Suprapubic skin (tissue), 4 donors: ENCODE results near the gene IKZF5. TPM values are rescaled to one million over a fixed set of nuclear protein-coding genes. Genes with fewer than 3 reads are reported as not detected.

Source experiments
- DNase-seq, 2 donors: peaks; one replicate each; pipeline ENCODE4 v3.0.0-alpha.2; 2019; ENCODE audit warnings: low spot score in 2 of 2
- H3K27ac ChIP-seq: fragments of 200-600 bp; sonication (generic); one replicate; pipeline ENCODE4 v1.5.1; 2019
- H3K27me3 ChIP-seq: fragments of 200-600 bp; sonication (generic); one replicate; pipeline ENCODE4 v1.5.1; 2019
- H3K36me3 ChIP-seq: fragments of 200-600 bp; sonication (generic); one replicate; pipeline ENCODE4 v1.5.1; 2019
- H3K4me1 ChIP-seq: fragments of 200-600 bp; sonication (generic); one replicate; pipeline ENCODE4 v1.5.1; 2019
- H3K4me3 ChIP-seq: fragments of 200-600 bp; sonication (generic); one replicate; pipeline ENCODE4 v1.5.1; 2019; ENCODE audit warnings: mild to moderate bottlenecking
- H3K9me3 ChIP-seq: fragments of 200-600 bp; sonication (generic); one replicate; pipeline ENCODE4 v1.5.1; 2019
- EP300 ChIP-seq: sonication (generic); formaldehyde crosslinking; IDR thresholded peaks from one replicate; pipeline ENCODE4 v1.6.1; 2017; ENCODE audit warnings: antibody characterized with exemption
- POLR2A ChIP-seq, 2 donors: fragments of 450-650 bp; IDR thresholded peaks; one replicate each; pipeline ENCODE4 v1.6.1; 2017; ENCODE audit warnings: antibody characterized with exemption in 2 of 2, mild to moderate bottlenecking in 2 of 2, moderate library complexity in 2 of 2
- POLR2AphosphoS5 ChIP-seq, 3 donors: sonication (generic); formaldehyde crosslinking; IDR thresholded peaks; one replicate each; pipeline ENCODE4 v1.6.1; 2017; ENCODE audit warnings: antibody characterized with exemption in 3 of 3
- WGBS: methylation state at CpG from one replicate; pipeline ENCODE4 v1.1.5; 2018; 5-methylcytosine and 5-hydroxymethylcytosine counted together
- total RNA-seq, 4 donors: library from RNA; depleted of rRNA; stranded (reverse); fragments of >200 nt; gene quantifications; one replicate each; pipeline ENCODE4 v1.1.0, GENCODE V29; 2016
- TF ChIP-seq, protein P1 (sequence below), 2 donors: fragments of 200-600 bp in 1 of 2; fragments of 450-650 bp in 1 of 2; sonication (generic) in 1 of 2; IDR thresholded peaks; one replicate each; pipeline ENCODE4 v1.5.1; 2016 to 2019; ENCODE audit warnings: antibody characterized with exemption in 2 of 2, mild to moderate bottlenecking in 1 of 2, moderate library complexity in 1 of 2

The IKZF5 gene
- total RNA-seq, 4 donors from 2014 or later = 9.5 to 25.2 (median 12.9) TPM

DNA sequence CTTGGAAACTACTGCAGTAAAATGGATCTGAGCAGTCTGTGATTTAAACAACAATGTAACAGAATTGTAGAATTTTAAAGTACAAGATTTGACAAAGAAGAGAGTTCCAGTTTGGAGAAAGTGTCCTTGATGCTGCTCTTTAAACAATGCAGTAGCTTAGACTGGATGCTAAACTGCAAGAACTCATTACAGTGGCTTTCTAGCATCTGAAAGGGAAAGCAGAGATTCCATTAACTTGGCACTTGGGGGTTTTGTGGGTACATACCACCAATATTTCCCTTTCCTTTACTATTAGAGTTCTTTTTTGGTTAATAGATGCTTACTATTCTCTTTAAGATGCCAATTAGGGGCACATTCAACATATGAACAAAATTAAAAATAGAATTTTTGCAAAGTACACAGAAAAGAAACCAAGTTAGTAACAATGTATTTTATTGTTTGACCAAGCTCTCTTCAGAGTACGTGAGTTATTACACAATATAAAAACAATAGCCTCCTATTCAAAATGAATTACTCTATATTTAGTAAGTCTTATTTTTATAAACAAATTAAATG, 16.5 kb downstream of the IKZF5 start:
- WGBS = 77% methylated on average over 1 of the region's 1 CpG
- Histone ChIP-seq H3K4me1 (no peaks in the 10 kb centered on the region), H3K4me3 (no peak overlapping the region), H3K27ac (no peak overlapping the region), H3K36me3 (peaks cover 46% of the 10 kb centered on the region), H3K27me3 (no peaks in the 10 kb centered on the region), H3K9me3 (no peaks in the 10 kb centered on the region)
- DNase-seq = no peak
- no peak for TF ChIP-seq POLR2A (IDR thresholded peaks at IDR 0.05)

DNA sequence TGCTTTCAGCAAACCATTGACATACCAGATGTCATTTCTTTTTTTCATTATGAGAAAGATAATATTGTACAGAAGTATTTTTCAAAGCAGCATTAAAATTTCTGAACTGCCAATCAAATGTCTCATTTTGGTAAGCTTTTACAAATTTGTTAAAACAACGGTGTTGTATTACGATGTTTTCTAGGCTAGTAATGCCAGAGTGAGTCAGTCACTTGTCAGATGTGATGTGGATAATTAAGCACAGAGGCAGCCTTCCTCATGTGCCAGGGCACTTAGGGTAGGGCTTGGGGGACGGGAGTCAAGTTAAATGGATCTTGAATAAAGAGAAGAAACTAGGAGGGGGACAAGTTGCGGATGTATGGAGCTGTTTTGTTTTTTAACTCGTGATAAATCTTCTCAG, 18.3 kb downstream of the IKZF5 start:
- no peak overlapping the region for H3K4me3 ChIP-seq
- H3K36me3 ChIP-seq = peaks cover 31% of the 10 kb centered on the region
- no peak overlapping the region for H3K27ac ChIP-seq
- H3K4me1 ChIP-seq = no peaks in the 10 kb centered on the region
- WGBS = 62% methylated on average over 5 of the region's 5 CpGs
- no peaks in the 10 kb centered on the region for H3K9me3 ChIP-seq
- no peaks in the 10 kb centered on the region for H3K27me3 ChIP-seq
- no peak for DNase-seq
- TF ChIP-seq EP300 (no peak), POLR2A (IDR thresholded peaks at IDR 0.05) (no peak), POLR2AphosphoS5 (IDR thresholded peaks at IDR 0.05) (no peak)
- TF ChIP-seq, protein P1, sequence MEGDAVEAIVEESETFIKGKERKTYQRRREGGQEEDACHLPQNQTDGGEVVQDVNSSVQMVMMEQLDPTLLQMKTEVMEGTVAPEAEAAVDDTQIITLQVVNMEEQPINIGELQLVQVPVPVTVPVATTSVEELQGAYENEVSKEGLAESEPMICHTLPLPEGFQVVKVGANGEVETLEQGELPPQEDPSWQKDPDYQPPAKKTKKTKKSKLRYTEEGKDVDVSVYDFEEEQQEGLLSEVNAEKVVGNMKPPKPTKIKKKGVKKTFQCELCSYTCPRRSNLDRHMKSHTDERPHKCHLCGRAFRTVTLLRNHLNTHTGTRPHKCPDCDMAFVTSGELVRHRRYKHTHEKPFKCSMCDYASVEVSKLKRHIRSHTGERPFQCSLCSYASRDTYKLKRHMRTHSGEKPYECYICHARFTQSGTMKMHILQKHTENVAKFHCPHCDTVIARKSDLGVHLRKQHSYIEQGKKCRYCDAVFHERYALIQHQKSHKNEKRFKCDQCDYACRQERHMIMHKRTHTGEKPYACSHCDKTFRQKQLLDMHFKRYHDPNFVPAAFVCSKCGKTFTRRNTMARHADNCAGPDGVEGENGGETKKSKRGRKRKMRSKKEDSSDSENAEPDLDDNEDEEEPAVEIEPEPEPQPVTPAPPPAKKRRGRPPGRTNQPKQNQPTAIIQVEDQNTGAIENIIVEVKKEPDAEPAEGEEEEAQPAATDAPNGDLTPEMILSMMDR (IDR thresholded peaks at IDR 0.05) = no peak

DNA sequence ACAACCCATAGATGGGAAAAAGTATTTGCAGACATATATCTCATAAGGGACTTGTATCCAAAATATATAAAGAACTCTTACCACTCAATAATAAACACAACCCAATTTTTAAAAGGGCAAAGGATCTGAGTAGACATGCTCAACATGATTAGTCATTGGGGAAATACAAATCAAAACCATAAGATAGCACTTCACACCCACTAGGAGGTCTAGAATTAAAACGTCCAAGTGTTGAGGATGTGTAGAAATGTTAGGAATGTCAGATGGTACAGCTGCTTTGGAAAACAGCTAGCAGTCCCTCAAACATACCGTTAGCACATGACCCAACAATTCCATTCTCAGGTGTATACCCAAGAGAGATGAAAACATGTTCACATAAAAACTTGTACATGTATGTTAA, 20.1 kb downstream of the IKZF5 start:
- TF ChIP-seq POLR2A (IDR thresholded peaks at IDR 0.05) (no peak), POLR2AphosphoS5 (IDR thresholded peaks at IDR 0.05) (no peak), EP300 (no peak)
- TF ChIP-seq, protein P1 (IDR thresholded peaks at IDR 0.05) = no peak
- no peaks in the 10 kb centered on the region for H3K9me3 ChIP-seq
- DNase-seq = no peak
- H3K27ac ChIP-seq = no peak overlapping the region
- no peaks in the 10 kb centered on the region for H3K27me3 ChIP-seq
- WGBS = 67% methylated on average over 2 of the region's 2 CpGs
- no peak overlapping the region for H3K4me3 ChIP-seq
- peaks cover 15% of the 10 kb centered on the region for H3K36me3 ChIP-seq
- no peaks in the 10 kb centered on the region for H3K4me1 ChIP-seq

DNA sequence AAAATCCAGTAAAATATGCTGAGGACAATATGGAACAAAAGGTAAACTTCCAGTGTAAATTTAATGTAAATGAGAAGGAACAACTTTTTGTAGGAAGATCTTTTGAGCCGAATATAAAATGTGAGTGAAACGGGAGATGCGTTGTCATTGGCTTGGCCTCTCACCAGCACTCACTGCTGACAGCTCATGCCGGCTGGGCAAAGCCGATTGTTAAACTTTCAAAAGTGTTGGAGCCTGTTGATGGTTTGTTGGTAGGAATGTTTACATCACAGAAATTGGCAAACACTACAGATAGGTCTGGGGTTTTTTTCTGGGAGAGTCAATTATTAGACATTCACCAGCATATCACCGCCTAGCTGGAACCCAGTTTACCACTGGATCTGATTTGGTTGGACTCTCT, 22.3 kb downstream of the IKZF5 start:
- H3K9me3 ChIP-seq = no peaks in the 10 kb centered on the region
- WGBS = 76% methylated on average over 6 of the region's 6 CpGs

DNA sequence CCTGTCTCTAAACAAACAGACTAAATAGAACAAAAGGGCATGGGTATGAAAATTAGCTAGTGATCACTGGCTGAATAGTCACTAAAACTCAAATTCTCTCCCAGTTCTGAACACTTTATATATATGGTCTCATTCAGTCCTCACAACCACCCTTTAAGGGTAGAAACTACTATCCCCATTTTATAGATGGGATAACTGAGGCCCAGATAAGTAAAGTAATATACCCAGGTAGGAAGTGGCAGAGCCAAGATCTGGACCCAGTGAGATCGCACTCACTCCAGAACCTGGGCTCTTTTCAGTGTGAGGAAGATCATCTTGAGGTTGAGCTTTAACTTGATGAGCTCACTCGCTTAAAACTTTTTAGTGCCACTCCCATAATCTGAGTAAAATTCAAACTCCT, 23.9 kb downstream of the IKZF5 start:
- no peak overlapping the region for H3K27ac ChIP-seq
- no peaks in the 10 kb centered on the region for H3K27me3 ChIP-seq
- H3K9me3 ChIP-seq = no peaks in the 10 kb centered on the region
- peaks cover 12% of the 10 kb centered on the region for H3K4me1 ChIP-seq
- no peaks in the 10 kb centered on the region for H3K36me3 ChIP-seq
- no peak for TF ChIP-seq POLR2AphosphoS5 (IDR thresholded peaks at IDR 0.05)
- no peak for TF ChIP-seq POLR2A (IDR thresholded peaks at IDR 0.05)
- TF ChIP-seq, protein P1 (IDR thresholded peaks at IDR 0.05) = no peak
- TF ChIP-seq EP300 = no peak
- no peak overlapping the region for H3K4me3 ChIP-seq
- 97% methylated on average over 2 of the region's 2 CpGs for WGBS
- no peak for DNase-seq

More for the DNA sequence above, 22.3 kb downstream of the IKZF5 start:
- H3K4me1 ChIP-seq = peaks cover under 1% of the 10 kb centered on the region
- no peak for DNase-seq
- H3K4me3 ChIP-seq = no peak overlapping the region
- no peak overlapping the region for H3K27ac ChIP-seq
- TF ChIP-seq EP300 = no peak
- TF ChIP-seq POLR2A (IDR thresholded peaks at IDR 0.05) = no peak
- TF ChIP-seq POLR2AphosphoS5 (IDR thresholded peaks at IDR 0.05) = no peak
- TF ChIP-seq, protein P1 (IDR thresholded peaks at IDR 0.05) = no peak
- no peaks in the 10 kb centered on the region for H3K27me3 ChIP-seq
- H3K36me3 ChIP-seq = no peaks in the 10 kb centered on the region

DNA sequence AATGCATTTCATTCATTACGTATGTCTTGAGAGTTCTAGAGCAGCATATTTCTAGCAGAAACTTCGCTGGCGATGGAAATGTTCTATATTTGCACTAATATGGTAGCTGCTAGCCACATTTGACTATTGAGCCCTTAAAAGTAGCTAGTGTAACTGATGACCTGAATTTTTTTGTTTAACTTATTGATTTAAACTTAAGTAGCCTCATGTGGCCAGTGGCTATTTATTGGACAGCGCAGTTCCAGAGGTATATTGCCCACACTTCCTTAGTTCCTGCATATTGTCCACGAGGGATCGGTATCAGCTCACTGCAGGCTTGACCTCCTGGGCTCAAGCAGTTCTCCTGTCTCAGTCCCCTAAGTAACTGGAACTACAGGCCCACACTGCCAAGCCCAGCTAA, 24.7 kb downstream of the IKZF5 start:
- no peak for DNase-seq
- Histone ChIP-seq H3K36me3 (no peaks in the 10 kb centered on the region), H3K27ac (no peak overlapping the region), H3K4me3 (no peak overlapping the region), H3K9me3 (no peaks in the 10 kb centered on the region), H3K4me1 (peaks cover 15% of the 10 kb centered on the region), H3K27me3 (no peaks in the 10 kb centered on the region)
- TF ChIP-seq EP300 (no peak), POLR2AphosphoS5 (IDR thresholded peaks at IDR 0.05) (no peak), POLR2A (IDR thresholded peaks at IDR 0.05) (no peak)
- TF ChIP-seq, protein P1 (IDR thresholded peaks at IDR 0.05) = no peak
- 94% methylated on average over 6 of the region's 6 CpGs for WGBS
